GM12801 (cell line): ENCODE results near the gene LPAR3.

Experiments used
- TF ChIP-seq, protein P1 (sequence below): IDR thresholded peaks from one replicate; pipeline ENCODE4 v1.5.1; 2011; ENCODE audit warnings: control low read depth; ENCODE audit not compliant: insufficient read length; ENCODE audit errors: extremely low read depth

The LPAR3 gene

DNA sequence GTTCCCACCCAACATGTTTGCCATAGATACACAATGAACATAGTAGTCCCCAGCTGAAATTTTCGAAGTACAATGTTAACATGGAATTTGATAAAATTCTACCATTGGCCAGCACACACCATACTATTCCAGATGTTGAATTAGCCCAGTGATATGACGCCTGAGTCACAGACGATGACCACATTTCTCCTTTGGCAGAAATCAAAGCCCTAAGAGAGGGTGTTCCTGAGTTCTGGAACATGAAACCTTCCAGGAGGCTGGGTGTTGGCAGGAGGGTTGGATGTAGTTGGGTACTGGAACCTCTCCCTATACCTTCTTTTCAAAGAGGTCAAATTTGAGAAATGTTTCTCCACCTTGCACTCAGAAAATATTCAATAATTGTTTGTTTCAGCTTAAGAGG lies 37.8 kb downstream of the LPAR3 start:
- TF ChIP-seq, protein P1, sequence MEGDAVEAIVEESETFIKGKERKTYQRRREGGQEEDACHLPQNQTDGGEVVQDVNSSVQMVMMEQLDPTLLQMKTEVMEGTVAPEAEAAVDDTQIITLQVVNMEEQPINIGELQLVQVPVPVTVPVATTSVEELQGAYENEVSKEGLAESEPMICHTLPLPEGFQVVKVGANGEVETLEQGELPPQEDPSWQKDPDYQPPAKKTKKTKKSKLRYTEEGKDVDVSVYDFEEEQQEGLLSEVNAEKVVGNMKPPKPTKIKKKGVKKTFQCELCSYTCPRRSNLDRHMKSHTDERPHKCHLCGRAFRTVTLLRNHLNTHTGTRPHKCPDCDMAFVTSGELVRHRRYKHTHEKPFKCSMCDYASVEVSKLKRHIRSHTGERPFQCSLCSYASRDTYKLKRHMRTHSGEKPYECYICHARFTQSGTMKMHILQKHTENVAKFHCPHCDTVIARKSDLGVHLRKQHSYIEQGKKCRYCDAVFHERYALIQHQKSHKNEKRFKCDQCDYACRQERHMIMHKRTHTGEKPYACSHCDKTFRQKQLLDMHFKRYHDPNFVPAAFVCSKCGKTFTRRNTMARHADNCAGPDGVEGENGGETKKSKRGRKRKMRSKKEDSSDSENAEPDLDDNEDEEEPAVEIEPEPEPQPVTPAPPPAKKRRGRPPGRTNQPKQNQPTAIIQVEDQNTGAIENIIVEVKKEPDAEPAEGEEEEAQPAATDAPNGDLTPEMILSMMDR = no peak

DNA sequence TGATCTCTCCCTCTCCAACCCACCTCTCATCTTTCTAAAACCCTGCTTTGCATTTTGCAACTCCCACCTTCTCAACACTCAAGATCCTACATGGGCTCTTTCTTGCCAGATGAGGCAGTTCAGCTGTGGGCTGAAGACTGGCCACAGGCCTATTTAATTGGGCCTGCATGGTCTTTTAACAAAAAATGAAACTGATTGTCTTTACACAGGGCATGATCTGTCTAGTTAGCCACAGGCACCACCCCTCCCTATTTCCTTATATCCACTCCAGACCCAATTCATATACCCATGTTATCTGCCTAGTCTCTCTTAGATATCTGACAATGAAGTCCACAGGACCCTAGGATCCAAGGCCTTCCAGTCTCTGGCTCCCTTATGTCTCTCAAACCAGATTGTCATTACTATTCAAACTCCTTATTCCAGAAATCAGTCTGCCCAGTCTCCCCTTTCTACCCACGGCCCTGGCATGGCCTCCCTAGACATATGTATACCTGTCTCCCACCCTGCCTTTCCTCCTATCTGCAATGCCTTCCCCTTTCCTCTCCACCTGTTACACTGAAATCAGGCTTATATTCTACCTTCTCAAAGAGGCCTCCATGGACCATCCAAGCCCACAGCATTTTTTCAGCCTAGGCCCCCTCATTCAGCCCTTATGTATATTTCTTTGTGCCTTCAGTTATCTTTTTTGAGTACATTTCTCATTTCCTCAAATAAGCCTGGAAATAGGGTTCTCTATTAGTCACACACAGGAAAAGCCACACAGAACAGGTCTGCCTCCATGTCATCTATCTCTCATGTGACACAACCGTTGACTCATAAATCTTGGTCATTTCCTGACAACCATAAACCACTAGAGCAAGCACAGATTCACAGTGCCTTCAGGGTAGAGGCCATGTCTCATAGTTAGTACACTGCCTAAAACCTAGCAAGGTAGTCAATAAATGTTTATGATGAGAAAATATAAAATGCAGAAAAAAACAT lies 39.0 kb downstream of the LPAR3 start:
- TF ChIP-seq, protein P1 = no peak

DNA sequence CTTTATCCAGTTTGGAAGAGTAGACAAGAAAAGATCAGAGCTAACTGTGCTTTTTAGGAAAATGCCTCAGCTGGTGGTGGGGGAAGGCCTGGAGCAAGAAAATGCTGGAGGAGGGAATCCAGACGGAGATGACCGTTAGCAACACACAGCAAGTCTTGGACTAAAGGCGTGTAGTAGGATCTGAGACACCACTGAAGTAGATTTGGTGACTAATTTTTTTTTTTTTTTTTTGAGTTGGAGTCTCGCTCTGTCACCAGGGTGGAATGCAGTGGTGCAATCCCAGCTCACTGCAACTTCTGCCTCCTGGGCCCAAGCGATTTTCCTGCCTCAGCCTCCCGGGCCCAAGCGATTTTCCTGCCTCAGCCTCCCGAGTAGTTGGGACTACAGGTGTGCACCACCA lies 41.2 kb downstream of the LPAR3 start:
- TF ChIP-seq, protein P1 = no peak

DNA sequence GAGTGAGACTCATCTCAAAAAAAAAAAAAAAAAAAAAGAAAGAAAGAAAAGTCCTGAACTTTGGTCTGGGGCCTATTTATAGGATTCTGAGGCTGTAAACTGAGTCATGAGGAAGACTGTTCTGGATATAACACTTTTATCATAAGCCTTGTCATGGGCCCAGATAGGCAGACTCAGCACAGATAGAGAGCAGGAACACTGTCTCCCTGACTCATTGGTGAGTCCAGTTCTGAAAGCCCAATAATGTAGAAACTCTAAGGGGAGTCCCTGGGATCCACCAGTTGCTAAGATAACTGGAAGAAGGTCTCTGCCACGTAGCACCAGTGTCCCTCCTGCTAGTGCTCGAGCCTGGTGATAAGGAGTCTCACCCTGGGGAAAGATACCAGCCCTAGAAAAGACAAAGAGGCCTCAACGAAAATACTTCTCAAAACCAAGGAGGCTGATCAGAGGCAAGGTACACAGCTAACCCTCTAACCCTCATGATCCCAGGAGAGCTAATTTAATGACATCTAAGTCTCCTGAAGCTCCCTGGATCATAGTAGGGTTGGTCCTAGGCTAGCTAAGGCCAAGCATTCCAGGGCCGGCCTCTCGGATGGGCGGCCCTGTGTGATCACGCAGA lies 43.5 kb downstream of the LPAR3 start:
- TF ChIP-seq, protein P1 = no peak

DNA sequence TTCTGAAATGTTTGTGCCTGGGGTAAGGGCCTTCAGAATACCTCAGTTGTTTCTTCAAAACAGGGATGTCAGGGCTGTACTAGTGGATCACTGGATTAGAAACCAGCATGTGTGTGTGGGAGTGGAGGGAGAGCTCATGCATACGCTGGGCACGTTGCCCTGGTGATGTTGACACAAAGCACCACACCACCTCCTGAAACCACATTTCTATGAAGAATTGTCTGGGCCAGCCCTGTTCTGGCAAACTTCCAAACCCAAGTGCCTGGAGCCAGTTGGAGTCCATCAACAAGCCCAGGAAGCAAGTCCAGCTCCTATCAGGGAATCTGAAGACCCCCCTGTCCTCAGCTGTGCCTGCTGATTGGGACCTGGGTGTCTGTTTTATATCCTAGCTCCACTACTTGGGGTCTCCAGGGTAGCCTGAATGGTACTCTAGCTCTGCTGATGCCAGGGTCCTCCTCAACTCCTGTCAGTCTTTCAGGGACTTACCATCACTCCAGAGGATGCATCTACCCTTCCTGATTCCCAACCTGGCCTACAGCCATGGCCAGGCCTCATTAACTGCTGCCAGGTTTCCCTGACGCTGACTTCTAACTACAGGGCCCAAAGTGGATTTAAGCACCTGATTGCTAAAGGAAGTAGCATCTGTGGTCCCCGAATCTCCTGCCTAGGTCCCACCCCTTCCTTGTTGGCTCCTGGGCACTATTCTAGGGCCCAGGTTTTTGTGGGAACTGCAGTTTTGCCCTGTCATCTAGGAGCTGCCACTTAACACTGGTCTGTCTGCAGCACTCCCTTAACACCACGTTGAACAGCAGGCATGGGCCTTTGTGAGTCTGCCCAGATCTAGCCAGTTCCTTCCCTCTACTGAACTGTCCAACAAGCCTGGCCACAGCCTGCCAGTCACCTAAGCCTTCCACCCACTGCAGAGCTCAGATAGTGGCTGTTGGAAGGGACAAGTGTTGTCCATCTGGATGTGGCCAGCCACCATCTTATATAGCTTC lies 45.5 kb downstream of the LPAR3 start:
- TF ChIP-seq, protein P1 = no peak

DNA sequence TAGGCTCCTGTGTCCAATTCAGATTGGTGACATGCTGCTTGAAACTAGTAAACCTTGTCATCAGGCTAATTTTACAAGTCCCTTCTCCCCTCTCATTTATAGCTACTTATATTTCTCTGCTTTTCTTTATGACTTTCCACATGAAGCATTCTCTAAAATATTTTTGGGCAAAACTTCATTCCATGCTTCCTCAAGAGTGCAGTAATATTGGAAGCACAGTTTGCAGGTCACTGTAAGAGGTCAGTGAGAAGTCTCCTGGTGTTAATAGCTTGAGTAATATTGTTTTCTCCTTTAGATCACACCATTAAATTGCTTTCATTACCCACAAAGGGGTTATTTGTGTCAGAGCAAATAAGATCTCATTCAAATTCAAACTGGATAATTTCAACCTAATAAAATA lies 46.6 kb downstream of the LPAR3 start:
- TF ChIP-seq, protein P1 = no peak
